GM12874 (cell line): ENCODE results near the gene CLDN20.

Experiments used
- TF ChIP-seq, protein P1 (sequence below): IDR thresholded peaks from 2 replicates; pipeline ENCODE4 v1.5.1; 2011; ENCODE audit warnings: low read depth, mild to moderate bottlenecking, control low read depth, low read length, moderate library complexity; ENCODE audit not compliant: insufficient read depth

The CLDN20 gene

DNA sequence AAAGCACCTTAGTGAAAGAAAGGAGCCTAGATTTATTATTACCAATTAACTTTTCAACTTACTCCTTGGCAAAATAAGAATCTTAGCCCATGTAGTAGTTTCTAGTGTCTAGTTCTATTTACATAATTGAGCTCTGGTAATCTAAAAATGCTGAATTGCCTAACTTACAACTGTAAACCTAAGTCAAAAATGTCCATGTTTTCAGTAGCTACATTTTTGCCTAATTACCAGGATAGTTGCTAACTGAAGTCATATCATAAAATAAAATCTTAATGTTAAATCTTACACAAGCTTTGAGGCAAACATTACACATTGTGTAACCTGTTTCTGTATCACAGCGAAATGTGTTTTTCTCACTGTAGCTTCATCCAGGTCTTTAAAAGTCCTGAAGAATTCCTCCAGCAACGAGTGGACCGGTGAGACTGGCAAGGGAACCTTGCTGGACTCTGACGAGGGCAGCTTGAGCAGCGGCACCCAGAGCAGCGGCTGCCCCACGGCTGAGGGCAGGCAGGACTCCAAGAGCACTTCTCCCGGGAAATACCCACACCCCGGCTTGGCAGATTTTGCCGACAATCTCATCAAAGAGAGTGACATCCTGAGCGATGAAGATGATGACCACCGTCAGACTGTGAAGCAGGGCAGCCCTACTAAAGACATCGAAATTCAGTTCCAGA is 7.6 kb upstream of the CLDN20 start:
- TF ChIP-seq, protein P1, sequence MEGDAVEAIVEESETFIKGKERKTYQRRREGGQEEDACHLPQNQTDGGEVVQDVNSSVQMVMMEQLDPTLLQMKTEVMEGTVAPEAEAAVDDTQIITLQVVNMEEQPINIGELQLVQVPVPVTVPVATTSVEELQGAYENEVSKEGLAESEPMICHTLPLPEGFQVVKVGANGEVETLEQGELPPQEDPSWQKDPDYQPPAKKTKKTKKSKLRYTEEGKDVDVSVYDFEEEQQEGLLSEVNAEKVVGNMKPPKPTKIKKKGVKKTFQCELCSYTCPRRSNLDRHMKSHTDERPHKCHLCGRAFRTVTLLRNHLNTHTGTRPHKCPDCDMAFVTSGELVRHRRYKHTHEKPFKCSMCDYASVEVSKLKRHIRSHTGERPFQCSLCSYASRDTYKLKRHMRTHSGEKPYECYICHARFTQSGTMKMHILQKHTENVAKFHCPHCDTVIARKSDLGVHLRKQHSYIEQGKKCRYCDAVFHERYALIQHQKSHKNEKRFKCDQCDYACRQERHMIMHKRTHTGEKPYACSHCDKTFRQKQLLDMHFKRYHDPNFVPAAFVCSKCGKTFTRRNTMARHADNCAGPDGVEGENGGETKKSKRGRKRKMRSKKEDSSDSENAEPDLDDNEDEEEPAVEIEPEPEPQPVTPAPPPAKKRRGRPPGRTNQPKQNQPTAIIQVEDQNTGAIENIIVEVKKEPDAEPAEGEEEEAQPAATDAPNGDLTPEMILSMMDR: no peak

DNA sequence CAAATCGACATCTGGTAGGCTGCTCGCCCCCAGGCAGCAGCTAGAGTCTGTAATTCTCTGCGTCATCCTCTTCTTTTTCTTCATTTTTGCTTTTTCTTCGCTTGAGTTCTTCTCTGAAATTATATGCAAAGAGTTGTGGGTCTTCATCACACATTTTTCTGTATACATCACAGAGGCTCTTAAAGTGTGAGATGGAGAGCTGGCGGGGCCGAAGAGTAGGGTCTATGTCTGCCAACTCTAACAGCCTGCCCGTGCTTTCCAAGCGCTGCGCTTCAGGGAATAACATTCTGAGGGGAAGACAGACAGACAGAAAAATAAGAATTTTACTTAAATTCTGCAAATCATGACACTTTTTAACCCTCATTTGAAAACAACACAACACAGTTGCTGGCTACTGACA is 6.0 kb upstream of the CLDN20 start:
- TF ChIP-seq, protein P1: no peak

DNA sequence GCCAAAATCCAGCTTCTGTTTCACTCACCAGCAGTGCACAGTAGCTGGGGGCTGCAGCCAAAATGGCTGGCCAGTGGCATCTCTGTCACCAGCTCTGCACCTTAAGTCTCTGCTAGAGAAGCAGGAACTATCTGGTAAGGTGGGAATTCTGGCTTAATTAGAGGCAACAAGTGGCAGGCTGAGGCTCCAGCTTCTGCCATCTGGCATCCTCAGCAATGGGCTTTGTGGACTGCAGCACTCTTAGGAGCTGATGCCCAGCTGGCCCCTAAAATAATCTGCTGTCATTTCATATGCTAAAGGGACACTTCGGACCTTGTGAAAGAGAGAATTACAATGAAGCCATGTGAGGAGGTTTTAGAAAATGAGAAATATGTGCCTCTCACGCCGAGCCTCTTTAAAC is 4.6 kb upstream of the CLDN20 start:
- TF ChIP-seq, protein P1: no peak

DNA sequence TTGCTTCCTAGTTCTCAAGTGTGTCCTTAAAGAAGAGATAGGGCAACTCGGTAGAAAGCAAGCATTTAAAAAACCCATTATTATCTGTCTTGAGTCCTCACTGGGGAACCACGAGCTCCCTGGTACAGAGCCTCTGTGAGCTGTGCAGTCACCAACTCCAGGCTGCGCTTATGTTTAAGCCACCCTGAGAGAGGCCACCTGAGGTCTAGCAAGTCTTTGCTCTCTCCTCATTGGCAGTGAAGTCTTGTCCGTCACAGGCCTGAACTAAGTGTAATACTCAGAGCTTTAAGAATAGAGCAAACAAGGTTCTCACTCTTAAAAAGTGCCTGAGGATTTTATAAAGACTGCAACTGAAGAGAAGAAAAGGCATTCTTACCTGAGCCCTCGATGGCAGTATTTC is 3.9 kb upstream of the CLDN20 start:
- TF ChIP-seq, protein P1: no peak

DNA sequence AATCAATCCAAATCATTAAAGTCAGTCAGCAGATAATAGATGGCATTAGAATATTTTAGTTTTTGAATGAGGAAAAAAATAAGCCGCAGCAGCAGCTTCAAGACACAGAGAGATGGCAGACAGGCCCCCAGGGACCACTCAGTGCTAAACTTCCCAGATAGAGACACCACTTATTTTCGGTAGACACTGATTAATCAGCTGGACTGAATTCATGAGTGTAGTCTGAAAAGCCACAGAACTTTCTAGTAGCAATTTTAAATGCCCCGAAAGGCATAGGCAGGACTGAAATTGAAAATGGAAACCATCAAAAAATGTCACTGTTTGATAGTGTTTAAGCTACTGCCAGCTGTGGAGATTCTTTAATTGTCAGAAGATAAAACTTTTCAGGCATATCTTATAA is 3.1 kb upstream of the CLDN20 start:
- TF ChIP-seq, protein P1: no peak

DNA sequence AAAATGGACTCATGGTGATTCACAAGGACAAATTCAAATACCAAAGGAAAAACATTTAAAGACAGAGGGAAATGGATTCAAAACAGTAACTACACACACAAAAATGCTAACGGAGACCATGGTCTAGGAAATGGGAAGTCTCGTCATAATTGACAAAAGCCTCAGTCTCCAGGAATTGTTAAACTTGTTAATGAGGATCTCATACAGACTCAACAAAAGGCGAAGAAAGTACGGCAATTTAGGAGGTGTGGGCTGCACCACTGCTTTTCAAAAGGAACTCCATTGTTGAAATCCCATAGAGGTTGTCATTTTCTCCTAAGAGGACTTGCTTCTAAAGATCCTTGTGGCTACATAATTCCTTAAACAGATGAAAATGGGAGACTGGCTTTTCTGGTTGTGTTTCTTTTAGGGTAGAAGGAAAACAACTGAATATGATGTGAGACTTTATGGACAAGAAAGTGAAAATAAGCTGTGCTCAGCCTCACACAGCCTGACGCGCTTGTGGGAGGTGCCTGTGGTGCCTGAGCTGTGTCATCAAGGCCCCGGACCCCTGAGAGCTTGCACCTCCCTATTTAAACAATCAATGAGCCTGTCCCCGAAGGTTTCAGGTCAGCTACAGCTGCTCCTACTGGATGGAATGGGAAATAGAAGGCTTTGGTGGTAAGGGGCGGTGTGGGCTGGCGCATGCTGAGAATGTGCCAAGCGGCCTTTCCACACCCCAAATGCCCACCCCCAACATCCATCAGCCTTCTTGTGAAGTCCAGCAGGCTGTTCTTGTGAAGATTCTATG is 2.5 kb upstream of the CLDN20 start:
- TF ChIP-seq, protein P1: no peak

DNA sequence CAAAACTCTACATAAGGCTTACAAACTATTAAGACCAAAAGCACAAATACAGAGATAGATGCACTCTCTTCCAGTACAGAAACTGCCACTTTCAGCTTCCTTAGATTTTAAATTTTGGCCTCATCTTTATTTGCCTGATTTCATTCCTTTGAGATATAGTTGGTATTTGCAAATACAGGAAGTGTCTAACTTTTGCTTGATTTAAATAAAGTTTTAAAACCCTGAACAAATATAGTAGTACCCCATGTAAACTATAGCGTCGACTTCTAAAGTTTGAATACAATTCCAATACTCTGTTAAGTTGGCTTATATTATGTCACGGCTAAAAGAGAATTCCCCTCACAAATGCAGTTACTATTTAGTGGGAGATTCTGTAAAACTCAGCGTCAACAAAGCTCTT is 1.2 kb upstream of the CLDN20 start:
- TF ChIP-seq, protein P1: no peak
